Kidney (tissue), 14 donors: Measurements from ENCODE around the gene MLLT10. TPM values are rescaled to one million over a fixed set of nuclear protein-coding genes. Genes with fewer than 3 reads are reported as not detected.

Source experiments
- DNase-seq, 5 donors: peaks; one replicate each; pipeline ENCODE4 v3.0.0-alpha.2; 2013 to 2020
- FAIRE-seq: peaks from 2 replicates; lab custom pipeline; 2012; peaks lifted over from hg19 to GRCh38; lab: Jason Lieb, UNC
- H3K27ac ChIP-seq, 2 donors: one replicate each; pipeline ENCODE4 v1.7.0; 2013; ENCODE audit warnings: low read depth in 2 of 2, low read length in 2 of 2, inconsistent platforms in 1 of 2
- H3K27me3 ChIP-seq: one replicate; pipeline ENCODE4 v1.7.1; 2013; ENCODE audit warnings: low read length, inconsistent platforms; ENCODE audit not compliant: control insufficient read depth, insufficient read depth
- H3K36me3 ChIP-seq, 3 donors: one replicate each; pipeline versions ENCODE4 v1.7.0 to v1.7.1; 2013; ENCODE audit warnings: low read length in 3 of 3, control low read depth in 1 of 3, inconsistent platforms in 1 of 3; ENCODE audit not compliant: insufficient read depth in 3 of 3, control insufficient read depth in 2 of 3
- H3K4me1 ChIP-seq, 3 donors: one replicate each; pipeline versions ENCODE4 v1.7.0 to v1.7.1; 2013; ENCODE audit warnings: low read length in 3 of 3, inconsistent platforms in 1 of 3, low read depth in 1 of 3; ENCODE audit not compliant: control insufficient read depth in 2 of 3, insufficient read depth in 2 of 3
- H3K4me3 ChIP-seq, 3 donors: one replicate each; pipeline versions ENCODE4 v1.7.0 to v1.8.1; 2013; ENCODE audit warnings: low read length in 3 of 3, control low read depth in 1 of 3, inconsistent platforms in 1 of 3
- H3K9ac ChIP-seq, 3 donors: one replicate each; pipeline versions ENCODE4 v1.7.0 to v1.7.1; 2013; ENCODE audit warnings: low read length in 3 of 3, control low read depth in 1 of 3, inconsistent platforms in 1 of 3
- H3K9me3 ChIP-seq, 3 donors: one replicate each; pipeline versions ENCODE4 v1.7.0 to v1.7.1; 2013; ENCODE audit warnings: low read length in 3 of 3, control low read depth in 1 of 3, inconsistent platforms in 1 of 3; ENCODE audit not compliant: control insufficient read depth in 2 of 3, insufficient read depth in 1 of 3
- CTCF ChIP-seq: IDR thresholded peaks from 3 replicates; pipeline ENCODE4 v1.5.1; 2012; ENCODE audit warnings: mild to moderate bottlenecking, moderate library complexity, borderline replicate concordance; ENCODE audit not compliant: insufficient read depth; ENCODE audit errors: extremely low read depth
- intact Hi-C: fragments of 100-400 bp; cut with DNase I; formaldehyde crosslinking; loops from one replicate; pipeline ENCODE4 v1.11.1; 2022
- polyA plus RNA-seq: library from polyadenylated mRNA; stranded (reverse); fragments of 350-450 nt; fragmentation: Illumina TruSeq; extraction: RNeasy Lipid Tissue Mini Kit (QIAGEN cat#74804); gene quantifications from one replicate; pipeline ENCODE4 v1.2.3, GENCODE V29; 2014; ENCODE audit warnings: low read depth, low replicate concordance; ENCODE audit not compliant: insufficient read depth
- total RNA-seq: library from RNA; stranded (reverse); fragmentation: NEBNext Ultra II Directional; extraction: Animal tissue kit (Norgen Biotek cat#: 25700); gene quantifications from one replicate; pipeline ENCODE4 v1.2.1, GENCODE V29; 2021
- donor health status: control.
- donor health status: control.
- donor health status: control.
- donor health status: control.
- donor health status: control.
- donor health status: DM: yes; HTN: yes; CAD: no.
- donor health status: Normal renal cell carcinoma (clear cell type).

MLLT10 gene
- total and polyA plus RNA-seq, 2 donors from 2014 or later = 11.0 to 54.2 TPM

GRCh38 chr10:21638681-21639080, 104.6 kb downstream of the MLLT10 start:
- DNase-seq = no peak
- TF ChIP-seq CTCF = no peak

GRCh38 chr10:21648040-21648439, 114.0 kb downstream of the MLLT10 start:
- Histone ChIP-seq H3K36me3 (no peaks in the 10 kb centered on the region), H3K9ac (no peak overlapping the region), H3K4me3 (no peak overlapping the region), H3K9me3 (no peaks in the 10 kb centered on the region), H3K27ac (no peak overlapping the region), H3K27me3 (no peaks in the 10 kb centered on the region), H3K4me1 (no peaks in the 10 kb centered on the region)
- FAIRE-seq (peak; percentile 19), DNase-seq (no peak)
- intact Hi-C loops = no loop called here
- TF ChIP-seq CTCF = no peak

More at GRCh38 chr10:21638681-21639080, 104.6 kb downstream of the MLLT10 start:
- H3K9me3 ChIP-seq = no peaks in the 10 kb centered on the region
- intact Hi-C loops = no loop called here
- no peak overlapping the region for H3K9ac ChIP-seq
- no peak for FAIRE-seq
- H3K36me3 ChIP-seq = peaks cover 0 to 3% (median 0%) of the 10 kb centered on the region in 3 donors
- H3K27me3 ChIP-seq = no peaks in the 10 kb centered on the region
- no peak overlapping the region for H3K4me3 ChIP-seq
- H3K27ac ChIP-seq = no peak overlapping the region
- H3K4me1 ChIP-seq = no peaks in the 10 kb centered on the region

- DNase-seq (peak in 2 of 5 donors; percentile 11 to 24), FAIRE-seq (no peak)
- Histone ChIP-seq H3K4me3 (no peak overlapping the region), H3K9me3 (no peaks in the 10 kb centered on the region), H3K27me3 (no peaks in the 10 kb centered on the region), H3K4me1 (no peaks in the 10 kb centered on the region), H3K27ac (no peak overlapping the region), H3K9ac (no peak overlapping the region), H3K36me3 (peaks cover 0 to 3% (median 0%) of the 10 kb centered on the region in 3 donors)
- TF ChIP-seq CTCF = no peak
- intact Hi-C loops = no loop called here
These were observed 115.4 kb downstream of the MLLT10 start for GRCh38 chr10:21649454-21649872.

- FAIRE-seq = no peak
- no peak overlapping the region for H3K4me3 ChIP-seq
- H3K9ac ChIP-seq = no peak overlapping the region
- no peak for DNase-seq
- TF ChIP-seq CTCF = no peak
- intact Hi-C loops = no loop called here
- no peak overlapping the region for H3K27ac ChIP-seq
- no peaks in the 10 kb centered on the region for H3K9me3 ChIP-seq
- H3K4me1 ChIP-seq = no peaks in the 10 kb centered on the region
- no peaks in the 10 kb centered on the region for H3K27me3 ChIP-seq
- peaks cover 0 to 3% (median 0%) of the 10 kb centered on the region in 3 donors for H3K36me3 ChIP-seq
These were observed 116.3 kb downstream of the MLLT10 start for GRCh38 chr10:21650353-21650752.
